PFSK-1 (cell line): ENCODE measurements around the gene IGF2BP2.

Experiments used
- FOXP2 ChIP-seq: optimal IDR thresholded peaks from 2 replicates; pipeline ENCODE3; 2011; ENCODE audit warnings: borderline replicate concordance, control low read depth, inconsistent platforms; ENCODE audit not compliant: insufficient read depth; ENCODE audit errors: extremely low read length, extremely low read depth
- POLR2AphosphoS5 ChIP-seq: IDR thresholded peaks from 2 replicates; pipeline ENCODE4 v1.6.1; 2012; ENCODE audit warnings: low read depth, mild to moderate bottlenecking, control low read depth, low read length, moderate library complexity
- REST ChIP-seq, 2 experiments: IDR thresholded peaks; 2 replicates each; pipeline versions ENCODE4 v1.6.1 to v1.8.0; 2011 to 2012; ENCODE audit warnings: low read depth in 2 of 2, low read length in 2 of 2, control low read depth in 1 of 2, inconsistent platforms in 1 of 2, mild to moderate bottlenecking in 1 of 2, moderate library complexity in 1 of 2; ENCODE audit not compliant: insufficient read depth in 1 of 2
- SIN3A ChIP-seq: IDR thresholded peaks from 2 replicates; pipeline ENCODE4 v1.6.1; 2012; ENCODE audit warnings: mild to moderate bottlenecking, low read length, moderate library complexity, borderline replicate concordance; ENCODE audit not compliant: insufficient read depth
- TAF1 ChIP-seq: IDR thresholded peaks from 2 replicates; pipeline ENCODE4 v1.6.1; 2012; ENCODE audit warnings: low read length, control low read depth, borderline replicate concordance; ENCODE audit not compliant: insufficient read depth

GRCh38 chr3:185702262-185703225, 122.3 kb downstream of the IGF2BP2 start:
- TF ChIP-seq POLR2AphosphoS5, result no peak
- TF ChIP-seq REST (IDR thresholded peaks at IDR 0.05; ENCODE audit: insufficient read depth in 1 of 2, low read depth in 2 of 2, low read length in 2 of 2), result no peak
- no peak for TF ChIP-seq SIN3A
- TF ChIP-seq TAF1, result no peak
- TF ChIP-seq FOXP2, result no peak
